HCT116 (cell line): ENCODE measurements around the gene RPL10. TPM values are rescaled to one million over a fixed set of nuclear protein-coding genes. Genes with fewer than 3 reads are reported as not detected.
A peak's percentile ranks its signal among the peaks of the same experiment; 100 is the strongest.

Source experiments
- ATAC-seq: fragments of 200-7000 bp; cut with Tn5 transposase; 2 replicates; pipeline ENCODE4 v1.9.1; 2020; ENCODE audit warnings: mild to moderate bottlenecking, moderate library complexity
- BruUV-seq: library from RNA; stranded (reverse); fragments of 400-500 nt; replicated peaks from 2 replicates; lab custom pipeline; 2021; lab: Mats Ljungman, UMichigan
- CTCF ChIA-PET: fragments of 300-600 bp; sonication (Branson Sonifier 250); formaldehyde crosslinking; loops from one replicate; lab custom pipeline; 2021; ENCODE audit warnings: antibody characterized with exemption; lab: Charles Lee
- POLR2A ChIA-PET: fragments of 300-600, 350-600 bp; sonication (Branson Sonifier 250); formaldehyde crosslinking; loops from one replicate; lab custom pipeline; 2021; ENCODE audit warnings: antibody characterized with exemption; lab: Charles Lee
- RAD21 ChIA-PET, 2 experiments: fragments of 300-600 bp; sonication (Branson Sonifier 250); formaldehyde crosslinking; loops; one replicate each; lab custom pipeline; 2023; ENCODE audit warnings: low total read pairs in 2 of 2; ENCODE audit not compliant: uncharacterized antibody in 2 of 2, unreplicated experiment in 2 of 2, low non-redundant PET in 1 of 2; lab: Charles Lee
- DNase-seq: peaks from one replicate; pipeline ENCODE4 v3.0.0-alpha.2; 2010; ENCODE audit warnings: low read depth, low spot score
- H2AFZ ChIP-seq: fragments of 200-600 bp; shearing (Covaris generic), sonication (generic); 2 replicates; pipeline ENCODE4 v1.6.1; 2017; ENCODE audit warnings: low read depth, mixed run types, mixed read lengths, antibody characterized with exemption, low read length; ENCODE audit not compliant: poor library complexity, severe bottlenecking
- H3K27ac ChIP-seq: 2 replicates; pipeline ENCODE4 v1.5.1; 2012; ENCODE audit warnings: low read depth, low read length
- H3K27me3 ChIP-seq: fragments of 200-600 bp; sonication (generic); 2 replicates; pipeline ENCODE4 v1.6.1; 2016; ENCODE audit warnings: mixed run types, low read length, mixed read lengths; ENCODE audit not compliant: insufficient read depth
- H3K36me3 ChIP-seq, 2 experiments: fragments of 200-500 bp in 1 of 2; fragments of 200-600 bp in 1 of 2; sonication (Bioruptor generic) in 1 of 2; sonication (generic) in 1 of 2; 2 replicates each; pipeline versions ENCODE4 v1.5.1 to v1.6.1; 2014 to 2016; ENCODE audit warnings: low read length in 2 of 2, inconsistent platforms in 1 of 2, mixed read lengths in 1 of 2, mixed run types in 1 of 2; ENCODE audit not compliant: insufficient read depth in 2 of 2, control insufficient read depth in 1 of 2
- H3K4me1 ChIP-seq, 2 experiments: fragments of 200-600 bp in 1 of 2; sonication (generic) in 1 of 2; 2 replicates each; pipeline versions ENCODE4 v1.5.1 to v1.6.1; 2012 to 2017; ENCODE audit warnings: low read length in 2 of 2, inconsistent platforms in 1 of 2, mild to moderate bottlenecking in 1 of 2, mixed read lengths in 1 of 2, mixed run types in 1 of 2, moderate library complexity in 1 of 2; ENCODE audit not compliant: insufficient read depth in 2 of 2, control insufficient read depth in 1 of 2
- H3K4me2 ChIP-seq: fragments of 200-600 bp; sonication (generic); 2 replicates; pipeline ENCODE4 v1.6.1; 2017; ENCODE audit warnings: mixed run types, low read length, mixed read lengths
- H3K4me3 ChIP-seq, 2 experiments: fragments of 200-600 bp in 1 of 2; sonication (generic) in 1 of 2; replicated peaks in 1 of 2; 2 replicates each; pipeline ENCODE4 v1.5.1; 2011 to 2016; ENCODE audit warnings: low read length in 2 of 2, control low read depth in 1 of 2, low read depth in 1 of 2, mild to moderate bottlenecking in 1 of 2, mixed read lengths in 1 of 2, mixed run types in 1 of 2
- H3K79me2 ChIP-seq: fragments of 200-600 bp; sonication (generic); 2 replicates; pipeline ENCODE4 v1.6.1; 2017; ENCODE audit warnings: mild to moderate bottlenecking, mixed run types, low read length, moderate library complexity, mixed read lengths; ENCODE audit not compliant: insufficient read depth
- H3K9ac ChIP-seq: fragments of 200-600 bp; sonication (generic); 2 replicates; pipeline ENCODE4 v1.6.1; 2016; ENCODE audit warnings: low read length, mixed read lengths
- H3K9me2 ChIP-seq: fragments of 200-600 bp; sonication (generic), shearing (Covaris generic); 2 replicates; pipeline ENCODE4 v1.6.1; 2017; ENCODE audit warnings: mixed run types, mild to moderate bottlenecking, moderate library complexity; ENCODE audit not compliant: insufficient read depth
- H3K9me3 ChIP-seq, 2 experiments: fragments of 200-500 bp in 1 of 2; fragments of 200-600 bp in 1 of 2; sonication (Bioruptor generic) in 1 of 2; sonication (generic) in 1 of 2; 2 replicates each; pipeline ENCODE4 v1.6.1; 2014 to 2017; ENCODE audit warnings: low read length in 2 of 2, mixed read lengths in 2 of 2, inconsistent platforms in 1 of 2, low read depth in 1 of 2, mild to moderate bottlenecking in 1 of 2, mixed run types in 1 of 2, moderate library complexity in 1 of 2; ENCODE audit not compliant: control insufficient read depth in 1 of 2, insufficient read depth in 1 of 2
- H4K20me1 ChIP-seq: fragments of 200-600 bp; sonication (generic), shearing (Covaris generic); 2 replicates; pipeline ENCODE4 v1.6.1; 2017; ENCODE audit warnings: mixed run types, mild to moderate bottlenecking, moderate library complexity; ENCODE audit not compliant: insufficient read depth
- ATF3 ChIP-seq: IDR thresholded peaks from 2 replicates; pipeline ENCODE4 v1.6.1; 2012
- CBX3 ChIP-seq: IDR thresholded peaks from 2 replicates; pipeline ENCODE4 v1.6.1; 2012; ENCODE audit warnings: low read depth
- CEBPB ChIP-seq: IDR thresholded peaks from 2 replicates; pipeline ENCODE4 v1.6.1; 2012; ENCODE audit warnings: low read depth
- EZH2 ChIP-seq: fragments of 200-600 bp; sonication (generic); IDR thresholded peaks from 2 replicates; pipeline ENCODE4 v1.6.1; 2017; ENCODE audit warnings: antibody characterized with exemption, mixed run types
- EZH2phosphoT487 ChIP-seq: fragments of 200-600 bp; IDR thresholded peaks from 2 replicates; pipeline ENCODE4 v1.6.1; 2018; ENCODE audit warnings: antibody characterized with exemption, borderline replicate concordance
- FOSL1 ChIP-seq: IDR thresholded peaks from 2 replicates; pipeline ENCODE4 v1.6.1; 2012; ENCODE audit warnings: low read depth
- JUND ChIP-seq: IDR thresholded peaks from 2 replicates; pipeline ENCODE4 v1.6.1; 2012
- MAX ChIP-seq: IDR thresholded peaks from 2 replicates; pipeline ENCODE4 v1.6.1; 2012
- POLR2A ChIP-seq: IDR thresholded peaks from 2 replicates; pipeline ENCODE4 v1.7.0; 2011; ENCODE audit warnings: borderline replicate concordance; ENCODE audit not compliant: insufficient read depth, insufficient read length; ENCODE audit errors: extremely low read depth
- POLR2AphosphoS5 ChIP-seq: IDR thresholded peaks from 2 replicates; pipeline ENCODE4 v1.6.1; 2011; ENCODE audit warnings: mild to moderate bottlenecking, low read depth, low read length, moderate library complexity
- RAD21 ChIP-seq: IDR thresholded peaks from 2 replicates; pipeline ENCODE4 v1.6.1; 2012; ENCODE audit warnings: low read depth, mild to moderate bottlenecking
- REST ChIP-seq: IDR thresholded peaks from 2 replicates; pipeline ENCODE4 v1.6.1; 2012; ENCODE audit warnings: low read depth
- SIN3A ChIP-seq: IDR thresholded peaks from 2 replicates; pipeline ENCODE4 v1.6.1; 2012; ENCODE audit warnings: low read depth
- SRF ChIP-seq: IDR thresholded peaks from 2 replicates; pipeline ENCODE4 v1.6.1; 2012; ENCODE audit warnings: low read depth
- TCF7L2 ChIP-seq: IDR thresholded peaks from 2 replicates; pipeline ENCODE4 v1.7.0; 2011; ENCODE audit warnings: borderline replicate concordance, inconsistent platforms; ENCODE audit not compliant: insufficient read depth, insufficient read length; ENCODE audit errors: extremely low read depth
- YY1 ChIP-seq: IDR thresholded peaks from 2 replicates; pipeline ENCODE4 v1.6.1; 2011; ENCODE audit warnings: low read length, low read depth, moderate library complexity, mild to moderate bottlenecking; ENCODE audit not compliant: insufficient replicate concordance; ENCODE audit errors: extremely low read depth
- ZFX ChIP-seq: fragments of 450-650 bp; IDR thresholded peaks from 2 replicates; pipeline ENCODE4 v1.6.1; 2017
- ZNF274 ChIP-seq: fragments of 200-500 bp; sonication (Bioruptor generic); IDR thresholded peaks from 2 replicates; pipeline ENCODE4 v1.6.1; 2014; ENCODE audit warnings: mild to moderate bottlenecking, low read depth, low read length, inconsistent platforms
- intact Hi-C: fragments of 100-400 bp; cut with micrococcal nuclease; formaldehyde crosslinking; loops from 2 replicates; pipeline ENCODE4 v1.10.0; 2022
- total RNA-seq: library from RNA; stranded (reverse); gene quantifications from one replicate; pipeline ENCODE4 v1.2.1, GENCODE V29; 2021; ENCODE audit not compliant: unreplicated experiment

Gene RPL10
- total RNA-seq, 1 experiment from 2014 or later: 3,069 TPM

- Histone ChIP-seq H3K4me1 (peaks cover 0 to 23% of the 10 kb centered on the region in 2 experiments; a peak in 2 of 4 replicates), H4K20me1 (no peaks in the 10 kb centered on the region), H2AFZ (no peak overlapping the region), H3K9ac (peak overlapping the region; percentile 97), H3K27me3 (no peaks in the 10 kb centered on the region), H3K36me3 (peaks cover 0 to 27% of the 10 kb centered on the region in 2 experiments; a peak in 1 of 4 replicates), H3K27ac (peak overlapping the region; percentile 92), H3K9me3 (no peaks in the 10 kb centered on the region), H3K9me2 (no peaks in the 10 kb centered on the region), H3K4me3 (peak overlapping the region; percentile 84), H3K79me2 (peaks cover 19% of the 10 kb centered on the region), H3K4me2 (peak overlapping the region; percentile 85)
- ChIA-PET RAD21 (no interaction called here), CTCF (interaction anchor here (1.2 kb wide), 1 partner anchor 24 kb away, joined by 6 read pairs; no protein-coding TSS in a partner anchor), POLR2A (interaction anchor here (0.6 to 2.5 kb wide), 7 partner anchors 12 to 93 kb away, joined by 3 to 13 read pairs (median 9); partner anchors contain the start of genes DNASE1L1, SLC10A3 and TAFAZZIN)
- no peak for TF ChIP-seq ATF3
- TF ChIP-seq REST: no peak
- no peak for TF ChIP-seq ZFX
- TF ChIP-seq YY1: no peak
- TF ChIP-seq CEBPB: no peak
- no peak for TF ChIP-seq ZNF274
- no peak for TF ChIP-seq CBX3
- no peak for TF ChIP-seq TCF7L2
- TF ChIP-seq RAD21: no peak
- TF ChIP-seq SIN3A: no peak
- TF ChIP-seq POLR2A: no peak
- TF ChIP-seq FOSL1: no peak
- no peak for TF ChIP-seq POLR2AphosphoS5
- no peak for TF ChIP-seq MAX
- TF ChIP-seq JUND: no peak
- TF ChIP-seq EZH2: no peak
- TF ChIP-seq SRF: no peak
- TF ChIP-seq EZH2phosphoT487: no peak
- intact Hi-C loops: loop anchor here (10.0 kb wide), 1 partner anchor 422 kb away; the partner anchor contains the start of genes HCFC1 and TMEM187
- no peak for DNase-seq
- ATAC-seq: peak; percentile 71
- BruUV-seq: TSS peak; percentile 83
Observed at GRCh38 chrX:154396973-154397887, 947 bp upstream of the RPL10 start.
